K562 (cell line): ENCODE data around the gene DDX43. TPM values are rescaled to one million over a fixed set of nuclear protein-coding genes. Genes with fewer than 3 reads are reported as not detected.

Experiments used
- ARID1B ChIP-seq: fragments of 450-650 bp; IDR thresholded peaks from 2 replicates; pipeline ENCODE4 v1.6.1; 2016; ENCODE audit warnings: antibody characterized with exemption, mild to moderate bottlenecking, inconsistent platforms
- ATF7 ChIP-seq: fragments of 450-650 bp; IDR thresholded peaks from 2 replicates; pipeline ENCODE4 v1.7.1; 2014; ENCODE audit warnings: mild to moderate bottlenecking, moderate library complexity
- EP400 ChIP-seq: fragments of 450-650 bp; IDR thresholded peaks from 2 replicates; pipeline ENCODE4 v1.6.1; 2017; ENCODE audit warnings: antibody characterized with exemption, mild to moderate bottlenecking, moderate library complexity
- MXI1 ChIP-seq: IDR thresholded peaks from 2 replicates; pipeline ENCODE4 v1.6.1; 2011; ENCODE audit warnings: low read depth, mild to moderate bottlenecking, improper control_type of control experiment, low read length
- NFIC ChIP-seq: fragments of 450-650 bp; IDR thresholded peaks from 2 replicates; pipeline ENCODE4 v1.6.1; 2017; ENCODE audit warnings: mild to moderate bottlenecking, inconsistent platforms
- RBM39 ChIP-seq: fragments of 200-400 bp; formaldehyde crosslinking; optimal IDR thresholded peaks from 2 replicates; pipeline ENCODE3; 2018; ENCODE audit warnings: low read depth, low read length
- SMARCE1 ChIP-seq: fragments of 450-650 bp; IDR thresholded peaks from 2 replicates; pipeline ENCODE4 v1.7.1; 2016; ENCODE audit warnings: mild to moderate bottlenecking
- SPI1 ChIP-seq: IDR thresholded peaks from 2 replicates; pipeline ENCODE4 v1.6.1; 2011; ENCODE audit warnings: low read depth, low read length, control low read depth, borderline replicate concordance
- SRSF1 ChIP-seq: fragments of 200-400 bp; formaldehyde crosslinking; IDR thresholded peaks from 2 replicates; pipeline ENCODE4 v1.6.1; 2017; ENCODE audit warnings: mild to moderate bottlenecking, low read depth, low read length, moderate library complexity
- ZNF253 ChIP-seq: fragments of 250-450 bp; sonication (Bioruptor Pico); conservative IDR thresholded peaks from 2 replicates; pipeline ENCODE4 v1.6.1; 2021; ENCODE audit warnings: mild to moderate bottlenecking
- ZNF699 ChIP-seq: fragments of 250-450 bp; sonication (Bioruptor Pico); IDR thresholded peaks from 2 replicates; pipeline ENCODE4 v1.8.0; 2021; ENCODE audit warnings: mild to moderate bottlenecking, moderate library complexity; ENCODE audit not compliant: insufficient replicate concordance
- polyA plus RNA-seq, 8 experiments: library from polyadenylated mRNA; depleted of rRNA in 4 of 8; stranded (reverse) in 5 of 8; unstranded in 3 of 8; fragments of >200 nt; fragmentation: Nextera tagmentation in 2 of 8; fragmentation: Illumina TruSeq in 1 of 8; extraction: Ambion mirVana in 2 of 8; extraction: Trizol in 1 of 8; gene quantifications; 2 replicates each; pipeline versions ENCODE4 v1.2.1 to v1.2.3, GENCODE V29; 2011 to 2014; ENCODE audit warnings: inconsistent platforms in 1 of 8, missing spikeins in 1 of 8
- total RNA-seq, 7 experiments: library from RNA; depleted of rRNA in 6 of 7; stranded (reverse); fragments of >200 nt in 6 of 7; fragmentation: Illumina TruSeq in 2 of 7; extraction: Trizol in 2 of 7; gene quantifications; 2 replicates each; pipeline versions ENCODE4 v1.2.1 to v1.2.3, GENCODE V29; 2011 to 2021; ENCODE audit warnings: low replicate concordance in 1 of 7
- TF ChIP-seq, protein P1 (sequence below), 2 experiments: fragments of 450-650 bp in 1 of 2; IDR thresholded peaks; 2 replicates each; pipeline ENCODE4 v1.6.1; 2011 to 2017; ENCODE audit warnings: low read depth in 2 of 2, antibody characterized with exemption in 1 of 2, borderline replicate concordance in 1 of 2, low read length in 1 of 2, mild to moderate bottlenecking in 1 of 2, mixed read lengths in 1 of 2; ENCODE audit not compliant: control insufficient read depth in 1 of 2
- TF ChIP-seq, protein P2 (sequence below), 2 experiments: IDR thresholded peaks; 2 replicates each; pipeline ENCODE4 v1.6.1; 2012; ENCODE audit warnings: improper control_type of control experiment in 2 of 2, low read depth in 2 of 2, low read length in 2 of 2, borderline replicate concordance in 1 of 2
- TF ChIP-seq, protein P3 (sequence below): fragments of 450-650 bp; IDR thresholded peaks from 2 replicates; pipeline ENCODE4 v1.6.1; 2016; ENCODE audit warnings: low read depth

Gene DDX43
- total and polyA plus RNA-seq, 9 of the 15 experiments (the other 6 are each of a cell fraction or from before 2014, with no cell fraction given), result 0.07 to 0.88 (median 0.25) TPM

DNA sequence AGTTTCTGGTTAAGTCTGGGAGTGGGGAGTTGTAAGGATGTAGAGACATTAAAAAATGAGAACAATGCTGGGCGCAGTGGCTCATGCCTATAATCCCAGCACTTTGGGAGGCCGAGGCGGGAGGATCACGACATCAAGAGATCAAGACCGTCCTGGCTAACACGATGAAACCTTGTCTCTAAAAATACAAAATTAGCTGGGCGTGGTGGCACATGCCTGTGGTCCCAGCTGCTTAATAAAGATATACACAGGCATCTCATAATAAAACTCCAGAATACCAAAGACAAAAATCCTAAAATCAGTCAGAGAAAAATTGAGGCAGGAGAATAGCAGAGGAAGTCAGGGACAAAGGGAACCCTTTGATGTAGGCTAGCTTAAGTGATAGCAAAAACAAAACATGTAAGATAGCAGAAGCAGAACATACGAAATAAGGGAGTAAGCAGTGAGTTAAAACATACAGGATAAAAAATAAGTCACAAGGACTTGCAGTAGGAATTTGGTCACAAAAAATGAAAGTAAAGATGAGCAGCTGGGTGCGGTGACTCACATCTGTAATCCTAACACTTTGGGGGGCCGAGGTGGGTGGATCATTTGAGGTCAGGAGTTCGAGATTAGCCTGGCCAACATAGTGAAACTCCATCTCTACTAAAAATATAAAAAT is 23.6 kb downstream of the DDX43 start (continued):
- TF ChIP-seq, protein P1, sequence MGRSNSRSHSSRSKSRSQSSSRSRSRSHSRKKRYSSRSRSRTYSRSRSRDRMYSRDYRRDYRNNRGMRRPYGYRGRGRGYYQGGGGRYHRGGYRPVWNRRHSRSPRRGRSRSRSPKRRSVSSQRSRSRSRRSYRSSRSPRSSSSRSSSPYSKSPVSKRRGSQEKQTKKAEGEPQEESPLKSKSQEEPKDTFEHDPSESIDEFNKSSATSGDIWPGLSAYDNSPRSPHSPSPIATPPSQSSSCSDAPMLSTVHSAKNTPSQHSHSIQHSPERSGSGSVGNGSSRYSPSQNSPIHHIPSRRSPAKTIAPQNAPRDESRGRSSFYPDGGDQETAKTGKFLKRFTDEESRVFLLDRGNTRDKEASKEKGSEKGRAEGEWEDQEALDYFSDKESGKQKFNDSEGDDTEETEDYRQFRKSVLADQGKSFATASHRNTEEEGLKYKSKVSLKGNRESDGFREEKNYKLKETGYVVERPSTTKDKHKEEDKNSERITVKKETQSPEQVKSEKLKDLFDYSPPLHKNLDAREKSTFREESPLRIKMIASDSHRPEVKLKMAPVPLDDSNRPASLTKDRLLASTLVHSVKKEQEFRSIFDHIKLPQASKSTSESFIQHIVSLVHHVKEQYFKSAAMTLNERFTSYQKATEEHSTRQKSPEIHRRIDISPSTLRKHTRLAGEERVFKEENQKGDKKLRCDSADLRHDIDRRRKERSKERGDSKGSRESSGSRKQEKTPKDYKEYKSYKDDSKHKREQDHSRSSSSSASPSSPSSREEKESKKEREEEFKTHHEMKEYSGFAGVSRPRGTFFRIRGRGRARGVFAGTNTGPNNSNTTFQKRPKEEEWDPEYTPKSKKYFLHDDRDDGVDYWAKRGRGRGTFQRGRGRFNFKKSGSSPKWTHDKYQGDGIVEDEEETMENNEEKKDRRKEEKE (IDR thresholded peaks at IDR 0.05; ENCODE audit: borderline replicate concordance in 1 of 2, control insufficient read depth in 1 of 2, low read depth in 2 of 2, low read length in 1 of 2), result no peak
- TF ChIP-seq SPI1 (peak; percentile 21; the same call in 1 of the 2 replicates), ATF7 (no peak), ZNF699 (no peak), RBM39 (no peak), NFIC (0 out of 2 replicates have a peak, but pooled peaks have one; percentile 13), ZNF253 (no peak), ARID1B (peak; percentile 60), SMARCE1 (peak; percentile 48; the same call in 1 of the 2 replicates), EP400 (no peak), SRSF1 (no peak), MXI1 (no peak)
- TF ChIP-seq, protein P2, sequence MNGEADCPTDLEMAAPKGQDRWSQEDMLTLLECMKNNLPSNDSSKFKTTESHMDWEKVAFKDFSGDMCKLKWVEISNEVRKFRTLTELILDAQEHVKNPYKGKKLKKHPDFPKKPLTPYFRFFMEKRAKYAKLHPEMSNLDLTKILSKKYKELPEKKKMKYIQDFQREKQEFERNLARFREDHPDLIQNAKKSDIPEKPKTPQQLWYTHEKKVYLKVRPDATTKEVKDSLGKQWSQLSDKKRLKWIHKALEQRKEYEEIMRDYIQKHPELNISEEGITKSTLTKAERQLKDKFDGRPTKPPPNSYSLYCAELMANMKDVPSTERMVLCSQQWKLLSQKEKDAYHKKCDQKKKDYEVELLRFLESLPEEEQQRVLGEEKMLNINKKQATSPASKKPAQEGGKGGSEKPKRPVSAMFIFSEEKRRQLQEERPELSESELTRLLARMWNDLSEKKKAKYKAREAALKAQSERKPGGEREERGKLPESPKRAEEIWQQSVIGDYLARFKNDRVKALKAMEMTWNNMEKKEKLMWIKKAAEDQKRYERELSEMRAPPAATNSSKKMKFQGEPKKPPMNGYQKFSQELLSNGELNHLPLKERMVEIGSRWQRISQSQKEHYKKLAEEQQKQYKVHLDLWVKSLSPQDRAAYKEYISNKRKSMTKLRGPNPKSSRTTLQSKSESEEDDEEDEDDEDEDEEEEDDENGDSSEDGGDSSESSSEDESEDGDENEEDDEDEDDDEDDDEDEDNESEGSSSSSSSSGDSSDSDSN (IDR thresholded peaks at IDR 0.05; ENCODE audit: borderline replicate concordance in 1 of 2, low read depth in 2 of 2, low read length in 2 of 2), result no peak
- TF ChIP-seq, protein P3, sequence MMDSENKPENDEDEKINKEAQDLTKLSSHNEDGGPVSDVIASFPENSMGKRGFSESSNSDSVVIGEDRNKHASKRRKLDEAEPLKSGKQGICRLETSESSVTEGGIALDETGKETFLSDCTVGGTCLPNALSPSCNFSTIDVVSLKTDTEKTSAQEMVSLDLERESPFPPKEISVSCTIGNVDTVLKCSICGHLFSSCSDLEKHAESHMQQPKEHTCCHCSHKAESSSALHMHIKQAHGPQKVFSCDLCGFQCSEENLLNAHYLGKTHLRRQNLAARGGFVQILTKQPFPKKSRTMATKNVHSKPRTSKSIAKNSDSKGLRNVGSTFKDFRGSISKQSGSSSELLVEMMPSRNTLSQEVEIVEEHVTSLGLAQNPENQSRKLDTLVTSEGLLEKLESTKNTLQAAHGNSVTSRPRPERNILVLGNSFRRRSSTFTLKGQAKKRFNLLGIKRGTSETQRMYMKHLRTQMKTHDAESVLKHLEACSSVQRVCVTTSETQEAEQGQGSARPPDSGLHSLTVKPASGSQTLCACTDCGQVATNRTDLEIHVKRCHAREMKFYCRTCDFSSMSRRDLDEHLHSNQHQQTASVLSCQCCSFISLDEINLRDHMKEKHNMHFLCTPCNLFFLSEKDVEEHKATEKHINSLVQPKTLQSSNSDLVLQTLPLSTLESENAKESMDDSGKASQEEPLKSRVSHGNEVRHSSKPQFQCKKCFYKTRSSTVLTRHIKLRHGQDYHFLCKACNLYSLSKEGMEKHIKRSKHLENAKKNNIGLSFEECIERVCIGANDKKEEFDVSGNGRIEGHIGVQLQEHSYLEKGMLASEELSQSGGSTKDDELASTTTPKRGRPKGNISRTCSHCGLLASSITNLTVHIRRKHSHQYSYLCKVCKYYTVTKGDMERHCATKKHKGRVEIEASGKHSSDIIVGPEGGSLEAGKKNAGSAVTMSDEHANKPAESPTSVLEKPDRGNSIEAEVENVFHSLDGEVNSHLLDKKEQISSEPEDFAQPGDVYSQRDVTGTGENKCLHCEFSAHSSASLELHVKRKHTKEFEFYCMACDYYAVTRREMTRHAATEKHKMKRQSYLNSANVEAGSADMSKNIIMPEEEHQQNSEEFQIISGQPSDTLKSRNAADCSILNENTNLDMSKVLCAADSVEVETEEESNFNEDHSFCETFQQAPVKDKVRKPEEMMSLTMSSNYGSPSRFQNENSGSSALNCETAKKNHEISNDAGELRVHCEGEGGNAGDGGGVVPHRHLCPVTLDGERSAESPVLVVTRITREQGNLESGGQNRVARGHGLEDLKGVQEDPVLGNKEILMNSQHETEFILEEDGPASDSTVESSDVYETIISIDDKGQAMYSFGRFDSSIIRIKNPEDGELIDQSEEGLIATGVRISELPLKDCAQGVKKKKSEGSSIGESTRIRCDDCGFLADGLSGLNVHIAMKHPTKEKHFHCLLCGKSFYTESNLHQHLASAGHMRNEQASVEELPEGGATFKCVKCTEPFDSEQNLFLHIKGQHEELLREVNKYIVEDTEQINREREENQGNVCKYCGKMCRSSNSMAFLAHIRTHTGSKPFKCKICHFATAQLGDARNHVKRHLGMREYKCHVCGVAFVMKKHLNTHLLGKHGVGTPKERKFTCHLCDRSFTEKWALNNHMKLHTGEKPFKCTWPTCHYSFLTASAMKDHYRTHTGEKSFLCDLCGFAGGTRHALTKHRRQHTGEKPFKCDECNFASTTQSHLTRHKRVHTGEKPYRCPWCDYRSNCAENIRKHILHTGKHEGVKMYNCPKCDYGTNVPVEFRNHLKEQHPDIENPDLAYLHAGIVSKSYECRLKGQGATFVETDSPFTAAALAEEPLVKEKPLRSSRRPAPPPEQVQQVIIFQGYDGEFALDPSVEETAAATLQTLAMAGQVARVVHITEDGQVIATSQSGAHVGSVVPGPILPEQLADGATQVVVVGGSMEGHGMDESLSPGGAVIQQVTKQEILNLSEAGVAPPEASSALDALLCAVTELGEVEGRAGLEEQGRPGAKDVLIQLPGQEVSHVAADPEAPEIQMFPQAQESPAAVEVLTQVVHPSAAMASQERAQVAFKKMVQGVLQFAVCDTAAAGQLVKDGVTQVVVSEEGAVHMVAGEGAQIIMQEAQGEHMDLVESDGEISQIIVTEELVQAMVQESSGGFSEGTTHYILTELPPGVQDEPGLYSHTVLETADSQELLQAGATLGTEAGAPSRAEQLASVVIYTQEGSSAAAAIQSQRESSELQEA, result no peak
